Measurements from ENCODE around the gene CLDN2. TPM values are rescaled to one million over a fixed set of nuclear protein-coding genes. Genes with fewer than 3 reads are reported as not detected.

CLDN2 gene
- 5.7 to 8.2 TPM (median 7.9 TPM) in 5 replicates for total RNA-seq (2022; extraction: Qiagen RNA extraction; ENCODE audit: low read depth)

GRCh38 chrX:106919932-106920452 lies at the start of gene CLDN2:
Gene CLDN2 (plus strand): TSS chrX:106920402. CDS start chrX:106928229, 7,827 bp downstream.

GRCh38 chrX:106903291-106903824 lies 16.8 kb upstream of the CLDN2 start, which contains the start of gene RIPPLY1:
Gene RIPPLY1 (minus strand): TSS chrX:106903341. CDS start chrX:106903287, 54 bp downstream.

Other genes with a start within 250 kb of the CLDN2 start
- gene RNF128, start 193.7 kb upstream of the CLDN2 start, total RNA-seq (2022; extraction: Qiagen RNA extraction; ENCODE audit: low read depth): 0.07 to 0.12 TPM in 2 of 5 replicates, not detected in the others
- gene TBC1D8B, start 117.7 kb upstream of the CLDN2 start, total RNA-seq (2022; extraction: Qiagen RNA extraction; ENCODE audit: low read depth): 0.83 to 1.8 TPM (median 1.5 TPM) in 5 replicates
- gene RIPPLY1, start 17.1 kb upstream of the CLDN2 start, total RNA-seq (2022; extraction: Qiagen RNA extraction; ENCODE audit: low read depth): not detected in 5 replicates
- 32.7 to 46.9 TPM (median 33.4 TPM) in 5 replicates for gene MORC4, start 79.8 kb downstream of the CLDN2 start, total RNA-seq (2022; extraction: Qiagen RNA extraction; ENCODE audit: low read depth)
- gene RBM41, start 198.4 kb downstream of the CLDN2 start, total RNA-seq (2022; extraction: Qiagen RNA extraction; ENCODE audit: low read depth): 7.1 to 13.8 TPM (median 9.5 TPM) in 5 replicates